VCaP (cell line): ENCODE results near the gene GATAD2A.
A peak's percentile ranks its signal among the peaks of the same experiment; 100 is the strongest.

Experiments used
- H3K27ac ChIP-seq: fragments of 450-650 bp; 2 replicates; pipeline ENCODE4 v1.5.1; 2017
- TF ChIP-seq, protein P1 (sequence below): fragments of 450-650 bp; conservative IDR thresholded peaks from 2 replicates; pipeline ENCODE4 v1.5.1; 2017; ENCODE audit warnings: mild to moderate bottlenecking, moderate library complexity

The GATAD2A gene

DNA sequence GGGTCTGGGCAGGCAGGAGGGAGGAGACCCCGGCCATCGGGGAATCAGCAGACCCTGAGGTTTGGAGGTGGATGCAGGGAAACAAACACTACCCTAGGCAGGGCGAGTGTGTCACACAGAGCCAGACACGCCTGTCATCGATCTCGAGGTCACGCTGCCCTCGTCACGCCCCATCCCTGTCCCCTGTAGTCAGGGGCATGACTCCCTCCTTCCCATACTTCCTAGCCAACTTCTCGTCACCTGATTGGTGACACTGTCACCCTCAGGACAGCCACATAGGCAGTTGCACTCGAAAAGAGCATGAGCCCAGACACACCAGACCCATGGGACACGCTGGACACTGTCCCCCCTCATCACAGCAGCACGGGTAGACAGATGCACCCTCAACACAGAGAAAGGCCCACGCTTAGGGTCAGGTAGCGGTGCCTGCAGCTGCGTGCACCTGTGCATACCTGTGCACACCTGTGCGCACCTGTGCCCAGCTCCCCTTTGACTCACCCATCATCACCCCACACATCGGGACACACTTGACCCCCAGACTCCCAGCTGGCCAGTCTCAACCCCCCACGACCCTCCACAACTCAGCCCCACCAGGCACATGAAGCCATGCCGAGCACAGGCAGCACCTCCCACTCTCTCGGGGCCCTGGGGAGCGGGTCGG, 144.5 kb downstream of the GATAD2A start:
- no peak overlapping the region for H3K27ac ChIP-seq
- TF ChIP-seq, protein P1, sequence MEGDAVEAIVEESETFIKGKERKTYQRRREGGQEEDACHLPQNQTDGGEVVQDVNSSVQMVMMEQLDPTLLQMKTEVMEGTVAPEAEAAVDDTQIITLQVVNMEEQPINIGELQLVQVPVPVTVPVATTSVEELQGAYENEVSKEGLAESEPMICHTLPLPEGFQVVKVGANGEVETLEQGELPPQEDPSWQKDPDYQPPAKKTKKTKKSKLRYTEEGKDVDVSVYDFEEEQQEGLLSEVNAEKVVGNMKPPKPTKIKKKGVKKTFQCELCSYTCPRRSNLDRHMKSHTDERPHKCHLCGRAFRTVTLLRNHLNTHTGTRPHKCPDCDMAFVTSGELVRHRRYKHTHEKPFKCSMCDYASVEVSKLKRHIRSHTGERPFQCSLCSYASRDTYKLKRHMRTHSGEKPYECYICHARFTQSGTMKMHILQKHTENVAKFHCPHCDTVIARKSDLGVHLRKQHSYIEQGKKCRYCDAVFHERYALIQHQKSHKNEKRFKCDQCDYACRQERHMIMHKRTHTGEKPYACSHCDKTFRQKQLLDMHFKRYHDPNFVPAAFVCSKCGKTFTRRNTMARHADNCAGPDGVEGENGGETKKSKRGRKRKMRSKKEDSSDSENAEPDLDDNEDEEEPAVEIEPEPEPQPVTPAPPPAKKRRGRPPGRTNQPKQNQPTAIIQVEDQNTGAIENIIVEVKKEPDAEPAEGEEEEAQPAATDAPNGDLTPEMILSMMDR: no peak

DNA sequence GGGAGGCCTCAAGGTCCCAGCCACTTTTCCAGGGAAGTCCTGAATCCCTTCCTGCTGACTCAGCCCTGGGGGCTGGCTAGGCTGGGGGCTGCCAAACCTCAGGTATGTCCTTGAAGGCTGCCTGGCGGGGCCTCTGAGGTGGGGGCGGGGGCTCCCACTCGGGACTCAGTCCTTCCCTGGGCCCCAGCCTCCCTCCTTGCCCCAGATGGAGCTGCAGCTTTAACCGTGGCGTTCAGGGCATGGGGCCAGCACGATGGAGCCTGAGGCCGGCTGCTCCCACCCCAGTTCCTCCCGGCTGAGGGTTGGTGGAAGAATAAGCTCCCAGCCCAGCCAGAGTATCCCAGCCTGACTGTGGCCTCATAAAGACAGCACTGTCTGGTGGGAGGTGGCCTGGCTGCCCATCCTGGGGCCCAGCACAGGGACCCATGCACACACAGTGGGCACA, 145.0 kb downstream of the GATAD2A start:
- TF ChIP-seq, protein P1: no peak
- H3K27ac ChIP-seq: no peak overlapping the region

DNA sequence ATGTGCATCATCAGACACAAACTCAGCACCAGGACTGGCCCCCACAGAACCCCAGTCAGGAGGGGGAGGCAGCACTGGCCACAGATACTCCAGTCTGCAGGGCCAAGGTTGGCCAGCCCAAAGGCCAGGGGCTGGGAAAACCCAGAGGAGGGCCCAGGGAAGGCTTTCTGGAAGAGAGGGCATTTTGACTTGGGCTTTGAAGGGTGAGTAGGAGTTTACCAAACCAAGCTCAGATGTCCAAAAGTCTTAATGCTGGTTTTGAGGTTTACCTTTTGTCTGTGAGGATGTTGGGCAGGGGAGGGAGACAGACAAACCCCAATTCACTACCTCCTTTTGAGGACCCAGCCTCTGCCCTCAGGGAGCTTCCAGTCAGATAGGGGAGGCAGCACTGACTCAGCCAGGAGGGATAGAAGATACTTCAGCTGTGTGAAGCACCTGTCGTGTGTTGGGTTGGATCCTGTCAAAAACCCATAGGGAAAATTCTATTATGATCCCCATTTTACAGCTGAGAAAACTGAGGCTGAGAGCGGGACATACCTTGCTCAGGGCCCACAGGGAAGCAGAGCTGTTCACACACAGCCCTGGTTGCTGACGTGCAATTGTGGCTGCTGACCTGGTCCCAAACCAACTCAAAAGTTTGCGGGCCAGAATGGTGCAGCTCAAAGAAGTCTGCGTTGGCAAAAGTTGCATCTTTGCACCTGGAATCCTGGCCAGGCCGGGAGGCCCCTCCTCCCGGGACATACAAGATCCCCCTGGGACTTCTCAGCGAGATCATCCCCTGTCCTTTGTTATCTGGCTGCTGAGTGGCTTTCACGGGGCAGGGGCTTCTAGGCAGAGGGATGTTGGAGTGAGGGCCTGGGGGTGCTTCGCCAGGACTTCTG, 145.7 kb downstream of the GATAD2A start:
- H3K27ac ChIP-seq: no peak overlapping the region
- TF ChIP-seq, protein P1: no peak

DNA sequence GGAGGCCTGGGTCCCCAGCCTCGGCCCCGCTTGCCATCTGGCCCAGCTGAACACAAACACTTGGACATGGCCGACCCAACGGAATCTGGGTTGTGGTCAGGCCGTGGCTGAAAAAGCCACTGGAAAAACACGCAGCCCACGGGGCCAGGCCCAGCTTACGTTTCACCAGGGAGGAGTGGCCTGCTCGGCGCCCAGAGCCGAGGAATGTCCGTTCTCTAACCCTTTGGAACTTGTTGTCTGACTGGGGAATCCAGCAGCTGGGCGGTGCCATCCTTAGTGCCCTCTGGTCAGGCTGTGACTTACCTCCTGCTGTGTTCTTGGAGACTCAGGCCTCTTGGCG, 146.3 kb downstream of the GATAD2A start:
- TF ChIP-seq, protein P1: no peak
- H3K27ac ChIP-seq: no peak overlapping the region

DNA sequence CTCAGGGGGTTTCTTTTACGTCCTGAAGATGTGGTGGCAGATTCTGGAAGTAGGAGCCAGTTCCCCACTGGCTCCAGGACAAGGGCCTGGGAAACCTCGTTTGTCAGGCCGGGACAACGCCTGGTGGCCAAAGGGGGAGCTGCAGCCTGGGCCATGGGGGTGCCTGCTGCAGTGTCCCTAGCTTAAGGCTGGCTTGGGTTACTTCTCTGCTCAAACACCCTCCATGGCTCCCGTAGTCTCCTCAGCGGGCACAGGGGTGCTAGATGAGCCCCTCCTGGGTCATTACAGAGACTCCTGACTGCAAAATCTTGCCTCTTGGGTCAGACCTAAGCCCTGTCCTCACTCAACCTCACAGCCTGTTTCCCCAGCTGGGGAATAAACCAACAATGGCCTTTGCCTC, 147.3 kb downstream of the GATAD2A start:
- TF ChIP-seq, protein P1: peak; percentile 38; the same call in 1 of the 2 replicates

DNA sequence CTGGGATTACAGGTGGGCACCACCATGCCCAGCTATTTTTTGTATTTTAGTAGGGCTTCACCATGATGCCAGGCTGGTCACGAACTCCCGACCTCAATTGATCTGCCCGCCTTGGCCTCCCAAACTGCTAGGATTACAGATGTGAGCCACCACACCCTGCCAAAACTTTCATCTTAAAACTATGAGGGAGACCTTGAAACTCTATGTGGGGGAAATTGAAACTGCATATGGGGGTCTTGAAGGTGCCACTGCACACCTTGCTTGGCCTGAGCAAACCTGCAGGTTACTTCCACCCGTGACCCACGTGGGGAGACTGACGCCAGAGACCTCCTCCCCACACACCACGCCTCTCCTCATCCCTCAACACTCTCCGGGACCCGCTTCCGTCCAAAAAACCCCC, 148.2 kb downstream of the GATAD2A start:
- TF ChIP-seq, protein P1: no peak

More for the DNA sequence above, 147.3 kb downstream of the GATAD2A start:
- no peak overlapping the region for H3K27ac ChIP-seq

DNA sequence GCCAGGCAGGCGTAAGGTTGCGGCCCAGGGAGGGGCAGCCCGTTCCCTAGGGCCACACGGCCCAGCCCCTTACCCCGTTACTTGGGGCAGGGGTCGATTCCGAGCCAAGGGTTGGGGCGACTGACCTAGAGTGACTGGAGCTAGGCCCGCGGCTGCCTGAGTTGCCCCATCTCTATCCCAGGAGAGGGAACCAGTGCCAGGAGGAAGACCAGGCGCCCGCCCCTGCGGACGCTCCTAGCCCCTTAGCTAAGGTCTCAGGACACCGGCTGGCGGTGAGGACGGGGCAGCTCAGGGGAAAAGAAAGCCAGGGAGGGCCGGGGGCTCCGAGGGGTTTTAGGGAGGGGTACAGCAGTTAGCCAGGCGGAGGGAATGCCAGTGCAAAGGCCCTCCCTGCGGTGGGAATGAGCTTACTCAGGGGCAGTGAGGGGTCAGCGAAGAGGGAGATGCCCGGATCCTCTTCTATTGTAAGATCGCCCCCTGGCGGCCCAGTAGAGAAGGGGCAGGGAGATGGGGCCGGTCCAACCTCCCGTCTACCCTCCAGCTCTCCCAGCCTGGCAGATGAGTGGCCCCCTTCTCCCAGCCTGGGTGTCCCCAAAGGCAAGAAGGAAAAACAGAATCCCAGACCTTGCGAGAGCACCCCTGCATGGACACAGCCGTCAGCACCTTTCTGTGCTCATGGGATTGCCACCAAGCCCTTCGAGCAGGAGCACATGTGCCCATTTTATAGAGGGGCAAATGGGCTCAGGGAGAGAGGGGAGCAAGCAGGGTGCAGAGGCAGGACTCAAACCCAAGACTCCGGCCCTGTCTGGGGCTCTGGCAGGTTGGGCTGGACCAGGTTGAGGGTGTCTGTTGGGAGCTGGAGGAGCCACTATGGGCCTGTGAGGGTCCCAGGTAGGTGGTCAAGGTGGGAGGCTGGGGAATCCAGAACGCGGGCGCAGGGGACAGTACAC, 148.9 kb downstream of the GATAD2A start:
- H3K27ac ChIP-seq: no peak overlapping the region
- TF ChIP-seq, protein P1: peak; percentile 68

More for the DNA sequence above, 148.2 kb downstream of the GATAD2A start:
- H3K27ac ChIP-seq: no peak overlapping the region
